HG02885 (cell line): ENCODE data around the gene PSME4.
"Not testable (repeated sequence)": the region's sequence is repeated elsewhere in the genome, so short reads cannot be mapped to it uniquely, and the experiment has no call there.

Source experiments
- ATAC-seq: cut with Tn5 transposase; IDR thresholded peaks from one replicate; pipeline ENCODE4 v1.9.1; 2021; ENCODE audit warnings: mild to moderate bottlenecking; ENCODE audit not compliant: unreplicated experiment, poor library complexity

The PSME4 gene

DNA sequence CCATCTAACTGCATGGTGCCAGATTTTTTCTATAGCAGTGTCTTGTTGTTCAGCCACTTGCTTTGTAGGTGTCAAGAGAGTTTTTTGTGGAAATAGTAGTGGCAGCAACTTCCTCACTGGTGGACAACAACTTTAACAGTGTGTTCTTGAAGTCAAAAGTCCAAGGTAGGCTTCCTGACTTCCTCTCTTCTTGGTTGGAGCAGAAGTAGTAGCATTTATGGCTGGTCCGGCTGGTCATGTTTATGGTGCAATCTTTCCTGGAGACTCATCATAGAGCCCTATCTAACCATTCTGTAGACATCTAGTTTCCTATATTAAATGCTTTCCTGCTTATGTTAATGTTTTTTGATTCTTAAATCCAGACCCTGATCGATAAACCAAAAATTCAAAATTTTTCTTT, 122.7 kb downstream of the PSME4 start:
- ATAC-seq = no peak

DNA sequence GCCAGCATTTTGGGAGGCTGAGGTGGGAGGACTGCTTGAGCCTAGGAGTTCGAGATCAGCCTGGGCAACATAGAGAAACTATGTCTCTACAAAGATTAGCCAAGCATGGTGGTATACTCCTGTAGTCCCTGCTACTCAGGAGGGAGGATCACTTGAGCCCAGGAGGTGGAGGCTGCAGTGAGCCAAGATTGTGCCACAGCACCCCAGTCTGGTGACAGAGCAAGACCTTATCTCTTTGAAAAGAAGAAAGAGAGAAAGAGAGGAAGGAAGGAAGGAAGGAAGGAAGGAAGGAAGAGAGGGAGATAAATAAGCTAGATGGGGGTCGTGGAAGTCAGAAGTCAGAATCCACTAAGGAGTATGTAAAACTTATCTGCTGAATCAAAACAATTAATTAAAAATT, 127.2 kb downstream of the PSME4 start:
- no peak for ATAC-seq

DNA sequence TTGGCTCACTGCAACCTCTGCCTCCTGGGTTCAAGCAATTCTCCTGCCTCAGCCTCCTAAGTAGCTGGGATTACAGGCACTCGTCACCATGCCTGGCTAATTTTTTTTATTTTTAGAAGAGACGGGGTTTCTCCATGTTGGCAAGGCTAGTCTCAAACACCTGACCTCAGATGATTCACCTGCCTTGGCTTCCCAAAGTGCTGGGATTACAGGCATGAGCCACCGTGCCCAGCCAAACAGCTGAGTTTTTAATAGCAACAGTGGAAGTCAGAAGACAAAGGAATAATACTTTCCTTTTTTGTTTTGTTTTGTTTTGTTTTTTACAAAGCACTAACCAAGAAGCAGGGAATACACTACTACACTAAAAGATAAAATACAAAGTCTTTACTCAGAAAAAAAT, 127.9 kb downstream of the PSME4 start:
- no peak for ATAC-seq

DNA sequence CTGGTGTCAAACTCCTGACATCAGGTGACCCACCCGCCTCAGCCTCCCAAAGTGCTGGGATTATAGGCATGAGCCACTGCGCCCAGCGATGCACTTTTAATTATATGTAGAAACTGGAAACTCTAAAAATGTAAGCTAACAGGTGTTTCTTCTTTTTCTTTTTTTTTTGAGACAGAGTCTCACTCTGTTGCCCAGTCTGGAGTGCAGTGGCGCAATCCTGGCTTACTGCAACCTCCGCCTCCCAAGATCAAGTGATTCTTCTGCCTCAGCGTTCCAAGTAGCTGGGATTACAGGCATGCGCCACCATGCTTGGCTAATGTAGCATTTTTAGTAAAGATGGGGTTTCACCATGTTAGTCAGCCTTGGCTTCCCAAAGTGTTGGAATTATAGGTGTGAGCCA, 129.1 kb downstream of the PSME4 start:
- not testable (repeated sequence) for ATAC-seq

DNA sequence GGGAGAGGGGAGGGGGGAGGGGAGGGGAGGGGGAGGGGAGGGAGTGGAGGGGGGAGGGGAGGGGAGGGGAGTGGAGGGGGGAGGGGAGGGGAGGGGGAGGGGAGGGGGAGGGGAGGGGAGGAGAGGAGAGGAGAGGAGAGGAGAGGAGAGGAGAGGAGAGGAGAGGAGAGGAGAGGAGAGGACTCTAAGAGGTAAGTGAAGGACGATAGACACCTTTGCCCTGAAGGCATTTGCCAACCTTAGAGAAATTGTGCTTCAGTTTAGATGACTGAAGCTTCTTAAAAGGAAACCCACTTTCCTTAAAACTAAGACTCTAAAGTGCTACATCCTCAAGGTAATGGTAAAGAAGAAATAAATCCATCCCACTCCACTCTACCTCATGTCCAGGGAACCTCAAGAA, 130.2 kb downstream of the PSME4 start:
- no peak for ATAC-seq

DNA sequence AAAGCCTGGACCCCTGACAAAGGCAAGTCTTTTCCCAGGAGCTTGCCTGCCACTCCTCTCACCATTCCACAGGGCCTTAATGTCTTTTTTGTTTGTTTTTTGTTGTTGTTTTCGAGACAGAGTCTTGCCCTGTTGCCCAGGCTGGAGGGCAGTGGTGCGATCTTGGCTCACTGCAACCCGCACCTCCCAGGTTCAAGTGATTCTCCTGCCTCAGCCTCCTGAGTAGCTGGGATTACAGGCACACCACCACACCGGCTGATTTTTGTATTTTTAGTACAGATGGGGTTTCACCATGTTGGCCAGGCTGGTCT, 140.9 kb downstream of the PSME4 start:
- not testable (repeated sequence) for ATAC-seq

DNA sequence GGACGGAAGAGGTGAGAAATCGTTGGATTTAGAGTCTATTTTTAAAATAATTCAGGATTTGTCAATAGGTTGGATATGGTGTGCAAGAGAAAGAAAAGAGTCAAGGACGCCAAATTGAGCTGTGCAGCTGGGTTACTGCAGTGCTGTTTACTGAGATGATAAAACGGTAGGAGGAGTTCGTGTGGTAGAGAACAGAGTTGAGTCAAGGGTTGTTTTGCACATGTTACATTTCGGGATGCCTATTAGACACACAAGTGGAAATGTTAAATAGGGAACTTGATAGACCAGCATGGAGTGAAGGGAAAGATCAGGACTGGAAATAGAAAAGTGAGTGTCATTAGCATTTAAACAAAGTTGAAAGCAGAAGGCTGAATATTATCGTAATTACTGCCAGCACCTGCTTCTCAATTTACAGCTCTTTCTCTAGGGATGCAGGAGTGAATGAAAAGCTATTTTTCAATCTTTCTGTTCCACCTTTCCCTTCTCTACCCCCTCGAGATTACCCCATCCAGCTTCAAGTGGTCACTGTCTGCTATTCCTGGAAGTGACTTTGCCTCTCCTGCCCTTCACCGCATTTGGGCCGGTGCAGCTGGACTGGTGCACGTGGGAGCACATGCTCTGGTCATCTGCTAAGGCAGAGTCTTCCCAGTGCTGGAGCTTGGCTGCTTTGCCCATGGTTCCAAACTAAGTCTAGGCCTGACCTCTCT, 141.4 kb downstream of the PSME4 start:
- no peak for ATAC-seq

DNA sequence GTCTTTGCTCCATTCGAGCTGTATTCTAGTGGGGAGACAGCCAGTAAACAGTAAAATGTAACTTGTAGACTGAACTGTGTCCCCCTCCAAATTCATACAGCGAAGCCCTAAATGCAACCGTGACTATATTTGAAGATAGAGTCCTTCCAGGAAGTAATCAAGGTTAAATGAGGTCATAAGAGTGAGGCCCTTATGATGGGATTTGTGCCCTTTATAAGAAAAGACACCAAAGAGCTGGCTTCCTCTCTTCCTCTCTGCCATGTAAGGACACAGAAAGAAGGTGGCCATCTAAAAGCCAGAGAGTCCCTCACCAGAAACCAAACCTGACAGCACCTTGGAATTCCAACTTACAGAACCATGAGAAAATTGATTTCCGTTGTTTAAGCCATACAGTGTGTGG, 142.5 kb downstream of the PSME4 start:
- ATAC-seq = no peak

DNA sequence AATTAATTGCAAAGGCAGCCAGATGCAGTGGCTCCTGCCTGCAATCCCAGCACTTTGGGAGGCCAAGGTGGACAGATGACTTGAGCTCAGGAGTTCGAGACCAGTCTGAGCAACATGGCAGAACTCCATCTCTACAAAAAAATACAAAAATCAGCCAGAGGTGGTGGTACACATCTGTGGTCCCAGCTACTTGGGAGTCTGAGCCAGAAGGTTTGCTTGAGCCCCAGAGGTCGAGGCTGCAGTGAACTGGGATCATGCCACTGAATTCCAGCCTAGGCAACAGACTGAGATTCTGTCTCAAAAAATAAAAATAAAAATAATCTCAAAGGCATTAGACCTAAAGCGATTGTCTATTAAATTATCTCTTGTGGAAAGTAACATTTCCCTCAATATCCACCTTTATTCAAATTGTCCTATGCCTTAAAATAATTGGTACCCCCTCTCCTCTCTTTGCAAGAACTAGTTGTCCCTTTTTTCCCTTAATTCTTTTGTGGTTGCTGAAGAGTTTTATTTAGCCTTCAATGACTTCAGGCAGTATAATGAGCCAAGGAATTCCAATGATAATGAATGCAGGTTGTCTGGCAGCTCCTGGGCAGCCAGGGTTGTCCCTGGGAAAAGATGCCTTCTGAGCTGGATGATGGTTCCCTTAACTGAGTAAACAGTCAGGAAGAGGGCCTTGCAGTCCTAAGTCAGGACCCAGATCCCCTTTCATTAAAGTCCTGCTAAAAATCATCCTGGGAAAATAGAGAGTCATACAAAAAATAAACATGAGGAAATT, 143.2 kb downstream of the PSME4 start:
- no peak for ATAC-seq

DNA sequence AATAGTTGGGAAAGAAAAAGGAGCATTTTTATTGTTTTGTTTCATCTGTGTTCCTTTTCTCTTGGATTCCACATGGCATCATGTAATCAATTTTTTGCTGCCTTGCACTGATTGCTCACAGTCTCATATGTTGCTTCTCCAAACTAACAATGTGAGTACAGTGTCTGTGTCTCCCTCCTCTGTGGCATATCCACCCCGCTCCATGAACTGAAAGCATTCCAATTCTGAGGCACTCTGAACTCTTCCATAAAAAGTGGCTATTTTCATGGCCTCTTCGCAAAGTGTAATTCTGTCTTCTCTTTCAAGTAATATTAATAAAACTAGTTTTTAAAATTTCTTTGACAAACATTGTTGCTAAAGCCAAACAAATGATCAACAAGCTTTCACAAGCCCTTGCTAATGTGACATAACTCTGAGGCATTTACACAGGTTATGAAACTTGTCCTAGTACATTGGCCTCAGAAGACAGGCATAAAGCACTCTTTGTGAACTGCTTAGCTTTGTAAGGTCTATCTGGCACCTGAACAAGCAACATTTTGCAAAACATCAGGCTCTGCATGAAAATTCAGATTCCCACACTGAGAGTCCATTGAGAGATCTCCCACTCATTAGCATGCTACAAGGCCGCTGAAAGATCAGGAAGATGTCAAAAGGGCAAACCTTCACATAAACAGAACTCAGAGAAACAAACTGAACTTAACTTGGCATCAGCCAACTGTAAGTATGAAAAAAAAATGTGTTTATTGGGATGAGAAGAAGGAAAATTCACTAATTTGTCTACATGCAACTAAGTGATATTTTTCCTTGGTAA, 144.0 kb downstream of the PSME4 start:
- no peak for ATAC-seq

DNA sequence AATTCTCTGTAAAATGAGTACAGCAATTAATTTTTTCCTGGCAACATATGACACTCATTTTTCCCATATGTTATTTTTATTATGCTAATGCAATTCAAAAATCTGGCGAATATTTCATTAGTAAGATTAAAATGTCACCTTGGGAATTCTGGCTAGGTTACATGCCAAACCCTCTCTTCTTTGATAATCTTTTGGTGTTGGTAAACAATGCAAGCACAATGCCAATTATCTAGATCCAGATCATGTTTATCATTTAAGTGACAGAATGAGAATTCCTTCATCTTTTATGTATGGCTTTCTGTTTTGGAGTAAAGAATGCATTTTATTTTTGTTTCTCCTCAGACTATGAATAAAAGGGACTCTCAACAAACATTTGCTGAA, 144.8 kb downstream of the PSME4 start:
- no peak for ATAC-seq

DNA sequence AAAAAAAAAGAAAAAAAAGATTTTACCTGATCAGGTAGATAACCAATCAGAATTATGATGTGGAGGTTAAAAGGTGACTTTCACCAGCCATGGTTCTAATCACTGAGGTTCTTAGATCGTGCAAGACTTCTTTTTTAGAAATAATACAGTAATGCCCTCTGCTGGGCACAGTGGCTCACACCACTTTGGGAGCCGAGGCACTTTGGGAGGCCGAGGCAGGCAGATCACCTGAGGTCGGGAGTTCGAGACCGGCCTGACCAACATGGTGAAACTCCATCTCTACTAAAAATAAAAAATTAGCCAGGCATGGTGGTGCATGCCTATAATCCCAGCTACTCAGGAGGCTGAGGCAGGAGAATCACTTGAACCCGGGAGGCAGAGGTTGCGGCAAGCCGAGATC, 147.2 kb downstream of the PSME4 start:
- not testable (repeated sequence) for ATAC-seq

DNA sequence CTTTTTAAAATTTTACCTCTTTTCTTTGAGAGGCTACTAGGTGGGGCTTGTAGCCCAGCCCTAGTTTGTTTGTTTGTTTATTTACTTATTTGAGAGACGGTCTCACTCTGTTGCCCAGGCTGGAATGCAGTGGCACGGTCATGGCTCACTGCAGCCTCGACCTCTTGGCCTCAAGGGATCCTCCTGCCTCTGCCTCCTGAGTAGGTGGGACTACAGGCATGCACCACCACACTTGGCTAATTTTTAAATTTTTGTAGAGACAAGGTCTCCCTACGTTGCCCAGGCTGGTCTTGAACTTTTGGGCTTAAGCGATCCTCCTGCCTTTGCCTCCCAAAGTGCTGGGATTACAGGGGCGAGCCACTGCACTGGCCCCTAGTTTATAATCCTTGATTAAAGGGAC, 149.0 kb downstream of the PSME4 start:
- no peak for ATAC-seq

DNA sequence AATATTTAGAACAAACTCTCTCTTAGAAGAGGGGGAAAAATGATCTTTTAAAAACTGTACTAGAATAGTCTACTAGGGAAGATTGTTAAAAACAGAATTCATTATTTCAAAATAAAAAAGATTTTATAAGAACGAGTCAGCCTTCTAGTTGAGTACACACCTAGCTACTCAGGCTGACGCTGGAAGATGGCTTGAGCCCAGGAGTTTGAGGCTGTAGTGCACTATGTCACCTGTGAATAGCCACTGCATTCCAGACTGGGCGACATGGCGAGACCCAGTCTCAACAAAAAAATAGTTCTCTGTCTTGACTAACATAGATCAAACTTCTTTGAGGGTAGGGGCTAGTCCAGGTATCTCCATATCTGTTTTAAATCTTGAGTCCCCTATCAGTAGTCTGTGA, 150.1 kb downstream of the PSME4 start:
- no peak for ATAC-seq

DNA sequence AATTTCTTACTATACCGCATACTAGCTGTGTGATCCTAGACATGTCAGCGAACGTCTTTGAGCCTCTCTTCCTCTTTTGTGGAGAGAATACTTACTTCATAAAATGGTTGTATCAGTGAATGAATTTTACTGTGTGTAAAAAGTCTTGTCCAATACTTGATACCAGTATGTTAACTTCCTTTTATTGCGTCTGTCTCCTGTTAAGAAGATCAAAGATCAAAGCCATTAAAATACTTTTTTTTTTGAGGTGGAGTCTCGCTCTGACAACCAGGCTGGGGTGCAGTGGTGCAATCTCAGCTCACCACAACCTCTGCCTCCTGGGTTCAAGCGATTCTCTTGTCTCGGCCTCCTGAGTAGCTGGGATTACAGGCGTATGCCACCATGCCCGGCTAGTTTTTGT, 150.7 kb downstream of the PSME4 start:
- no peak for ATAC-seq

DNA sequence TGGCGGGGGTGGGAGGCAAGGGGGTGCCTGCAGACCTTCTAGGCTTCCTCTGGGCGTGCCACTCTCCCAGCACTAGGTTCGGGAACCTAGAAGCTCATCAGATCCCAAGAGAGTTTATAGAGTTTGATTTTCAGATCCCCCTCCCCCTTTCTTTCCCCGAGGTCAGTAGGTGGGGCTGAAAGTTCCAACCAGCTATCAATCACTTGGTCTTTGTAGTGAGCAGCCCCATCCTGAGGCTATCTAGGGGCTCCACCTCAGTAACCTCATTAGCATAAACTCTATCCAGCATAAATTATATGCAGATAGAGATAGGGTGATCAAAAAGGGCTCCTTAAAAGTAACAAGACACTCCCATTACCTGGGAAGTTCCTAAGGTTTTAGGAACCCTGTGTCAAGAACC, 151.2 kb downstream of the PSME4 start:
- no peak for ATAC-seq

DNA sequence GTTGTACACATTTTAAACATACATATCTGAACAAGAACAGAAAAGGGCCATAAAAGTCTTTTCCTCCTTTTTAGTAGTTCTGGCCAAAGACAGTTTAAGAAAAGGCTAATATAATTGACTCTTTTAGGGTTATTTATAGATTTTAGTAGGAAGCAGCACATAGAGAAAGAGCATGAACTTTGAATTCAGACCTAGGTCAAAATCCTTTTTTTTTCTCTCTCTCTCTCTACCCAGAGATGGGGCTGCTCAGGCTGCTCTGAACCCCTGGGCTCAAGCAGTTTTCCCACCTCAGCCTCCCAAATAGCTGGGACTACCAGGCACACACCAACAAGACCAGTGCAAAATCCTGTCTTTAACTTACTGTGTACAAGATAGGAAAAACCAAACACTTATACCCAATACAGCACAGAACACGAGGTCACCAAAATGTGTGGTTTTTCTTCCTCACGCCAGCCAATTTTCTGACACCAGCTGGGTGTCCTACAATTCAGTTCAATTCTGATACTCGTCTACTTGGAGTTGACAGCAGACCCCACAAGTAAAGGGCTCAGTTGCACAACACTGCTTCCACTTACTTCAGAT, 151.8 kb downstream of the PSME4 start:
- ATAC-seq = no peak
